HepG2 (cell line): ENCODE data around the gene ACADSB. TPM values are rescaled to one million over a fixed set of nuclear protein-coding genes. Genes with fewer than 3 reads are reported as not detected.

Experiments
- ARNTL ChIP-seq: sonication (generic); formaldehyde crosslinking; IDR thresholded peaks from 2 replicates; pipeline ENCODE4 v1.4.0; 2020; ENCODE audit warnings: mild to moderate bottlenecking, missing genetic modification reagents
- ATAD3A ChIP-seq: sonication (generic); formaldehyde crosslinking; IDR thresholded peaks from 2 replicates; pipeline ENCODE4 v1.4.0; 2020; ENCODE audit warnings: missing genetic modification reagents
- DRAP1 ChIP-seq: IDR thresholded peaks from 2 replicates; pipeline ENCODE4 v1.6.1; 2016; ENCODE audit warnings: missing genetic modification reagents, missing compliant biosample characterization
- IKZF1 ChIP-seq: fragments of 450-650 bp; IDR thresholded peaks from 2 replicates; pipeline ENCODE4 v1.7.1; 2016
- KAT7 ChIP-seq: IDR thresholded peaks from 2 replicates; pipeline ENCODE4 v1.6.1; 2018; ENCODE audit warnings: borderline replicate concordance, missing compliant biosample characterization
- KDM1A ChIP-seq: IDR thresholded peaks from 2 replicates; pipeline ENCODE4 v1.6.1; 2016; ENCODE audit warnings: missing compliant biosample characterization
- KDM2A ChIP-seq: sonication (generic); formaldehyde crosslinking; IDR thresholded peaks from 2 replicates; pipeline ENCODE4 v1.4.0; 2020; ENCODE audit warnings: low read depth, missing genetic modification reagents, borderline replicate concordance
- KDM5A ChIP-seq: fragments of 200-600 bp; sonication (generic); IDR thresholded peaks from 2 replicates; pipeline ENCODE4 v1.7.0; 2018; ENCODE audit warnings: antibody characterized with exemption, mild to moderate bottlenecking, low read length, borderline replicate concordance
- MTA1 ChIP-seq: sonication (generic); formaldehyde crosslinking; IDR thresholded peaks from 2 replicates; pipeline ENCODE4 v1.4.0; 2020; ENCODE audit warnings: missing genetic modification reagents, mild to moderate bottlenecking, borderline replicate concordance
- NPAS2 ChIP-seq: sonication (generic); formaldehyde crosslinking; IDR thresholded peaks from 2 replicates; pipeline ENCODE4 v1.8.0; 2022; ENCODE audit warnings: mild to moderate bottlenecking, missing genetic modification reagents, borderline replicate concordance
- PAXIP1 ChIP-seq: sonication (generic); formaldehyde crosslinking; conservative IDR thresholded peaks from 2 replicates; pipeline ENCODE4 v1.4.0; 2020; ENCODE audit warnings: mild to moderate bottlenecking, missing genetic modification reagents, moderate library complexity
- RXRA ChIP-seq: sonication (generic); formaldehyde crosslinking; IDR thresholded peaks from 2 replicates; pipeline ENCODE4 v1.5.1; 2020; ENCODE audit warnings: missing genetic modification reagents
- SOX6 ChIP-seq, 2 experiments: fragments of 450-650 bp in 1 of 2; sonication (generic) in 1 of 2; formaldehyde crosslinking in 1 of 2; IDR thresholded peaks; 2 replicates each; pipeline versions ENCODE4 v1.4.0 to v1.6.1; 2017 to 2020; ENCODE audit warnings: antibody characterized with exemption in 1 of 2, mild to moderate bottlenecking in 1 of 2, missing genetic modification reagents in 1 of 2
- TCF7 ChIP-seq: sonication (generic); IDR thresholded peaks from 2 replicates; pipeline ENCODE4 v1.6.1; 2016; ENCODE audit warnings: antibody characterized with exemption, low read depth
- ZBTB21 ChIP-seq: sonication (generic); formaldehyde crosslinking; IDR thresholded peaks from 2 replicates; pipeline ENCODE4 v1.4.0; 2020; ENCODE audit warnings: missing genetic modification reagents
- ZNF329 ChIP-seq: sonication (generic); formaldehyde crosslinking; IDR thresholded peaks from 2 replicates; pipeline ENCODE4 v1.9.0; 2021; ENCODE audit warnings: low read depth, mild to moderate bottlenecking, missing genetic modification reagents
- ZNF331 ChIP-seq: sonication (generic); formaldehyde crosslinking; IDR thresholded peaks from 2 replicates; pipeline ENCODE4 v1.4.0; 2020; ENCODE audit warnings: missing genetic modification reagents
- ZNF546 ChIP-seq: sonication (generic); formaldehyde crosslinking; conservative IDR thresholded peaks from 2 replicates; pipeline ENCODE4 v1.8.1; 2023; ENCODE audit warnings: mild to moderate bottlenecking, missing genetic modification reagents
- ZNF792 ChIP-seq: IDR thresholded peaks from 2 replicates; pipeline ENCODE4 v1.6.1; 2016
- ZNF839 ChIP-seq: sonication (generic); formaldehyde crosslinking; IDR thresholded peaks from 2 replicates; pipeline ENCODE4 v1.4.0; 2020; ENCODE audit warnings: missing genetic modification reagents, mild to moderate bottlenecking, borderline replicate concordance
- ZSCAN30 ChIP-seq: sonication (generic); formaldehyde crosslinking; IDR thresholded peaks from 2 replicates; pipeline ENCODE4 v1.5.0; 2020; ENCODE audit warnings: mild to moderate bottlenecking, missing genetic modification reagents
- polyA plus RNA-seq, 8 experiments: library from polyadenylated mRNA; depleted of rRNA in 3 of 8; stranded (reverse) in 7 of 8; unstranded in 1 of 8; fragments of >200 nt; fragmentation: Illumina TruSeq in 4 of 8; extraction: Trizol in 4 of 8; gene quantifications; 2 replicates each; pipeline versions ENCODE4 v1.2.1 to v1.2.3, GENCODE V29; 2011 to 2016; ENCODE audit warnings: low read depth in 4 of 8, missing spikeins in 1 of 8, mixed read lengths in 1 of 8; ENCODE audit not compliant: insufficient read depth in 1 of 8
- total RNA-seq, 5 experiments: library from RNA; depleted of rRNA; stranded (reverse); fragments of >200 nt; fragmentation: Illumina TruSeq; extraction: Trizol; gene quantifications; 2 replicates each; pipeline ENCODE4 v1.2.3, GENCODE V29; 2016; ENCODE audit warnings: low read depth in 1 of 5
- TF ChIP-seq, protein P1 (sequence below): IDR thresholded peaks from 2 replicates; pipeline ENCODE4 v1.6.1; 2016; ENCODE audit warnings: low read depth, control low read depth
- TF ChIP-seq, protein P2 (sequence below), 2 experiments: sonication (generic) in 1 of 2; formaldehyde crosslinking in 1 of 2; IDR thresholded peaks; 2 replicates each; pipeline versions ENCODE4 v1.4.0 to v1.6.1; 2018 to 2020; ENCODE audit warnings: missing genetic modification reagents in 2 of 2, borderline replicate concordance in 1 of 2, low read depth in 1 of 2, mild to moderate bottlenecking in 1 of 2, missing biosample characterization in 1 of 2

ACADSB gene
- total and polyA plus RNA-seq, 2 of the 13 experiments (the other 11 are each of a cell fraction or from before 2014, with no cell fraction given): 80.0 to 87.6 TPM

DNA sequence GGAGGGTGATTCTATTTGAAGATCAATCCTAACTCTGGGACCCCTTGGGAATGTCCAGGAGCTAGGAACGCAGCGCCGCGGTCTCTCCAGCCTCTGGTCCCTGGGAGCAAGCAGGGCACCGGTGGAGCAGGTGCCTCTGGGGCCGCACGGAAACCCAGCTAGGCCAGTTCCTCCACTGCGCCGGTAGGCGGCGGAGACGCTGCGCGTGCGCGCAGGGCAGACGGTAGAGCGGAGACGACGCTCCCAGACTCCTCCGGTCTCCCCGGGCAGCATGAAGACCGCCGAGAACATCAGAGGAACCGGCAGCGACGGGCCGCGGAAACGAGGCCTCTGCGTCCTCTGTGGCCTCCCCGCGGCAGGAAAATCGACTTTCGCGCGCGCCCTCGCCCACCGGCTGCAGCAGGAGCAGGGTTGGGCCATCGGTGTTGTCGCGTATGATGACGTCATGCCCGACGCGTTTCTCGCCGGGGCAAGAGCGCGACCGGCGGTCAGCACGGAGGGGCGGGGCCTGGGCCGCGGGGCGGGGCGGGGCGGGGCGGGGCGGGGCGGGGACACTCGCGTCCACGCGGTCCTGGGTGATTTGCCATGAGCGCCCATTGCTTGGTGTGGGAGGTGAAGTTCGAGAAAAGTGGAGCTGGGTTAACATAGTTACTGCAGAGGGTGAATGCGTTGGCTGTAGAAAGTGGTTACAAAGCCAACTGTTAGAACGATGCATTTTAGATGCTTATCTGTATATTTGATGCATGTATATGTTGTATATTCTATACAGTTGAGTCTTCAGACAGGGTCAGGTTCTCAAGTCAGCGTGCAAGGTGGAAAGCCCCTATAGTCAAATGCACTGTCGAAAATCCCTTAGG, 28.4 kb upstream of the ACADSB start, which contains the start of gene PSTK (continued):
- TF ChIP-seq ZNF546 (0 out of 2 replicates have a peak, but pooled peaks have one; percentile 70), PAXIP1 (no peak; the same call in 1 of the 2 replicates), NPAS2 (CRISPR knock-in tag) (no peak), ZNF792 (peak; percentile 62; the same call in 1 of the 2 replicates), SOX6 (IDR thresholded peaks at IDR 0.05) (no peak), SOX6 (CRISPR knock-in tag; IDR thresholded peaks at IDR 0.05) (peak; percentile 38), MTA1 (peak; percentile 52; the same call in 1 of the 2 replicates), ZNF331 (CRISPR knock-in tag) (peak; percentile 56; the same call in 1 of the 2 replicates), KAT7 (CRISPR knock-in tag) (no peak), IKZF1 (no peak), ZNF839 (CRISPR knock-in tag) (no peak), ZBTB21 (CRISPR knock-in tag) (peak; percentile 94), KDM2A (CRISPR knock-in tag) (peak; percentile 89), ARNTL (CRISPR knock-in tag) (no peak; the same call in 1 of the 2 replicates), RXRA (CRISPR knock-in tag) (peak; percentile 78; the same call in 1 of the 2 replicates), ZNF329 (CRISPR knock-in tag) (no peak; the same call in 1 of the 2 replicates), DRAP1 (no peak), KDM1A (CRISPR knock-in tag) (0 out of 2 replicates have a peak, but pooled peaks have one; percentile 16), ZSCAN30 (CRISPR knock-in tag) (no peak), TCF7 (no peak), ATAD3A (CRISPR knock-in tag) (no peak), KDM5A (peak; percentile 75; the same call in 1 of the 2 replicates)
- TF ChIP-seq, protein P1, sequence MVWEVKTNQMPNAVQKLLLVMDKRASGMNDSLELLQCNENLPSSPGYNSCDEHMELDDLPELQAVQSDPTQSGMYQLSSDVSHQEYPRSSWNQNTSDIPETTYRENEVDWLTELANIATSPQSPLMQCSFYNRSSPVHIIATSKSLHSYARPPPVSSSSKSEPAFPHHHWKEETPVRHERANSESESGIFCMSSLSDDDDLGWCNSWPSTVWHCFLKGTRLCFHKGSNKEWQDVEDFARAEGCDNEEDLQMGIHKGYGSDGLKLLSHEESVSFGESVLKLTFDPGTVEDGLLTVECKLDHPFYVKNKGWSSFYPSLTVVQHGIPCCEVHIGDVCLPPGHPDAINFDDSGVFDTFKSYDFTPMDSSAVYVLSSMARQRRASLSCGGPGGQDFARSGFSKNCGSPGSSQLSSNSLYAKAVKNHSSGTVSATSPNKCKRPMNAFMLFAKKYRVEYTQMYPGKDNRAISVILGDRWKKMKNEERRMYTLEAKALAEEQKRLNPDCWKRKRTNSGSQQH (CRISPR knock-in tag): peak; percentile 71; the same call in 1 of the 2 replicates
- TF ChIP-seq, protein P2, sequence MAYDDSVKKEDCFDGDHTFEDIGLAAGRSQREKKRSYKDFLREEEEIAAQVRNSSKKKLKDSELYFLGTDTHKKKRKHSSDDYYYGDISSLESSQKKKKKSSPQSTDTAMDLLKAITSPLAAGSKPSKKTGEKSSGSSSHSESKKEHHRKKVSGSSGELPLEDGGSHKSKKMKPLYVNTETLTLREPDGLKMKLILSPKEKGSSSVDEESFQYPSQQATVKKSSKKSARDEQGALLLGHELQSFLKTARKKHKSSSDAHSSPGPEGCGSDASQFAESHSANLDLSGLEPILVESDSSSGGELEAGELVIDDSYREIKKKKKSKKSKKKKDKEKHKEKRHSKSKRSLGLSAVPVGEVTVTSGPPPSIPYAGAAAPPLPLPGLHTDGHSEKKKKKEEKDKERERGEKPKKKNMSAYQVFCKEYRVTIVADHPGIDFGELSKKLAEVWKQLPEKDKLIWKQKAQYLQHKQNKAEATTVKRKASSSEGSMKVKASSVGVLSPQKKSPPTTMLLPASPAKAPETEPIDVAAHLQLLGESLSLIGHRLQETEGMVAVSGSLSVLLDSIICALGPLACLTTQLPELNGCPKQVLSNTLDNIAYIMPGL (CRISPR knock-in tag; IDR thresholded peaks at IDR 0.05; ENCODE audit: borderline replicate concordance in 1 of 2, low read depth in 1 of 2): peak; percentile 82 to 89
